GM19238 (cell line): ENCODE results near the gene ZNF598.

Experiments used
- DNase-seq: peaks from one replicate; pipeline ENCODE4 v3.0.0; 2011; ENCODE audit warnings: low spot score; ENCODE audit not compliant: insufficient read length

ZNF598 gene

GRCh38 chr16:2009791-2010510, at the start of gene ZNF598:
TSS of gene ZNF598 (minus strand) at chr16:2009821.
- DNase-seq, result peak; percentile 98

GRCh38 chr16:2058872-2059271, 49.3 kb upstream of the ZNF598 start:
- DNase-seq, result no peak

GRCh38 chr16:2058420-2058819, 48.8 kb upstream of the ZNF598 start:
- no peak for DNase-seq

- DNase-seq, result no peak
These were observed 47.8 kb upstream of the ZNF598 start for GRCh38 chr16:2057438-2057837.

- DNase-seq, result no peak
These were observed 47.2 kb upstream of the ZNF598 start for GRCh38 chr16:2056681-2057407.

- DNase-seq, result no peak
These were observed 46.5 kb upstream of the ZNF598 start for GRCh38 chr16:2056077-2056476.

GRCh38 chr16:2054543-2055245, 45.1 kb upstream of the ZNF598 start:
- no peak for DNase-seq

GRCh38 chr16:2053897-2054296, 44.3 kb upstream of the ZNF598 start:
- DNase-seq, result no peak

GRCh38 chr16:2053211-2053610, 43.6 kb upstream of the ZNF598 start:
- no peak for DNase-seq

GRCh38 chr16:2048116-2048543, 38.5 kb upstream of the ZNF598 start:
- DNase-seq, result no peak

- DNase-seq, result peak; percentile 100
These were observed 37.9 kb upstream of the ZNF598 start, which contains the start of the genes NTHL1 and TSC2 for GRCh38 chr16:2047330-2048115. TSS of gene NTHL1 (minus strand) at chr16:2047834. CDS start at chr16:2047823, 11 bp downstream. TSS of gene TSC2 (plus strand) at chr16:2047985. CDS start at chr16:2048616, 631 bp downstream.

GRCh38 chr16:2046893-2047329, 37.3 kb upstream of the ZNF598 start:
- DNase-seq, result no peak

GRCh38 chr16:2045965-2046892, 36.6 kb upstream of the ZNF598 start:
- no peak for DNase-seq

- DNase-seq, result no peak
These were observed 34.9 kb upstream of the ZNF598 start for GRCh38 chr16:2044541-2044940.

GRCh38 chr16:2043667-2044451, 34.2 kb upstream of the ZNF598 start:
- DNase-seq, result no peak

GRCh38 chr16:2042986-2043666, 33.5 kb upstream of the ZNF598 start:
- DNase-seq, result no peak

- DNase-seq, result no peak
These were observed 32.8 kb upstream of the ZNF598 start for GRCh38 chr16:2042171-2042985.
